Keratinocyte (primary cell): ENCODE data around the gene OR10V1. TPM values are rescaled to one million over a fixed set of nuclear protein-coding genes. Genes with fewer than 3 reads are reported as not detected.

ENCODE experiments used
- DNase-seq: peaks from one replicate; pipeline ENCODE4 v3.0.0-alpha.2; 2011; ENCODE audit warnings: low read depth, missing footprints, low spot score
- FAIRE-seq: peaks from 2 replicates; lab custom pipeline; 2011; peaks lifted over from hg19 to GRCh38; lab: Jason Lieb, UNC
- H2AFZ ChIP-seq: 2 replicates; pipeline ENCODE4 v1.6.0; 2012; ENCODE audit warnings: low read length, control low read depth, inconsistent platforms; ENCODE audit not compliant: control insufficient read depth
- H3K27ac ChIP-seq: 2 replicates; pipeline ENCODE4 v1.5.1; 2011; ENCODE audit warnings: low read length; ENCODE audit not compliant: control insufficient read depth, insufficient read depth
- H3K27me3 ChIP-seq: 3 replicates; pipeline ENCODE4 v1.6.0; 2011; ENCODE audit warnings: low read length; ENCODE audit not compliant: control insufficient read depth, insufficient read depth; ENCODE audit errors: extremely low read depth
- H3K36me3 ChIP-seq, 2 experiments: 2 replicates in 1 of 2; 3 replicates in 1 of 2; pipeline ENCODE4 v1.5.1; 2011; ENCODE audit warnings: low read length in 2 of 2, mild to moderate bottlenecking in 1 of 2; ENCODE audit not compliant: control insufficient read depth in 2 of 2, insufficient read depth in 2 of 2; ENCODE audit errors: extremely low read depth in 1 of 2
- H3K4me1 ChIP-seq: 3 replicates; pipeline ENCODE4 v1.5.1; 2011; ENCODE audit warnings: low read length; ENCODE audit not compliant: control insufficient read depth, insufficient read depth; ENCODE audit errors: extremely low read depth
- H3K4me2 ChIP-seq: 3 replicates; pipeline ENCODE4 v1.6.0; 2011; ENCODE audit warnings: low read depth, low read length; ENCODE audit not compliant: control insufficient read depth, insufficient read depth; ENCODE audit errors: extremely low read depth
- H3K4me3 ChIP-seq, 3 experiments: fragments of 200-600 bp in 1 of 3; sonication (generic) in 1 of 3; 2 replicates in 2 of 3; 3 replicates in 1 of 3; pipeline ENCODE4 v1.5.1; 2011 to 2016; ENCODE audit warnings: low read length in 3 of 3, mild to moderate bottlenecking in 3 of 3, control low read depth in 2 of 3, inconsistent platforms in 1 of 3, low read depth in 1 of 3, mixed read lengths in 1 of 3, mixed run types in 1 of 3, moderate library complexity in 1 of 3; ENCODE audit not compliant: control insufficient read depth in 2 of 3, insufficient read depth in 2 of 3; ENCODE audit errors: extremely low read depth in 1 of 3
- H3K79me2 ChIP-seq: 2 replicates; pipeline ENCODE4 v1.6.0; 2012; ENCODE audit warnings: low read length; ENCODE audit not compliant: control insufficient read depth, insufficient read depth
- H3K9ac ChIP-seq: 3 replicates; pipeline ENCODE4 v1.6.0; 2011; ENCODE audit warnings: low read length; ENCODE audit not compliant: control insufficient read depth, insufficient read depth; ENCODE audit errors: extremely low read depth
- H3K9me1 ChIP-seq: 3 replicates; pipeline ENCODE4 v1.6.0; 2011; ENCODE audit warnings: low read length; ENCODE audit not compliant: control insufficient read depth, insufficient read depth; ENCODE audit errors: extremely low read depth
- H3K9me3 ChIP-seq: 2 replicates; pipeline ENCODE4 v1.5.1; 2012; ENCODE audit warnings: low read depth, low read length; ENCODE audit not compliant: control insufficient read depth
- H4K20me1 ChIP-seq: 3 replicates; pipeline ENCODE4 v1.6.0; 2011; ENCODE audit warnings: low read length; ENCODE audit not compliant: control insufficient read depth, insufficient read depth; ENCODE audit errors: extremely low read depth
- EZH2 ChIP-seq: IDR thresholded peaks from one replicate; pipeline ENCODE4 v1.6.1; 2012; ENCODE audit warnings: inconsistent platforms, mild to moderate bottlenecking, low read length, moderate library complexity
- dilution Hi-C: fragments of 300-500 bp; cut with MboI; formaldehyde crosslinking; loops from one replicate; pipeline ENCODE4 v1.7.0; 2020; ENCODE audit warnings: low sequenced_read_pairs; ENCODE audit not compliant: extremely low pct_ligation_motif_present
- polyA plus RNA-seq, 5 experiments: library from polyadenylated mRNA; depleted of rRNA in 3 of 5; stranded (reverse) in 3 of 5; stranded (forward) in 1 of 5; unstranded in 1 of 5; fragments of >200 nt; gene quantifications; 1 replicate in 1 of 5; 2 replicates in 3 of 5; 3 replicates in 1 of 5; pipeline versions ENCODE4 v1.2.1 to v1.2.3, GENCODE V29; 2011 to 2012; ENCODE audit warnings: missing spikeins in 2 of 5, low read depth in 1 of 5, low replicate concordance in 1 of 5
- TF ChIP-seq, protein P1 (sequence below), 3 experiments: IDR thresholded peaks in 1 of 3; conservative IDR thresholded peaks in 1 of 3; optimal IDR thresholded peaks in 1 of 3; 2 replicates in 2 of 3; 3 replicates in 1 of 3; pipeline versions ENCODE3 to v1.5.1; 2011; ENCODE audit warnings: low read length in 3 of 3, mild to moderate bottlenecking in 3 of 3, moderate library complexity in 2 of 3, control low read depth in 1 of 3, inconsistent platforms in 1 of 3; ENCODE audit not compliant: insufficient read depth in 2 of 3; ENCODE audit errors: extremely low read depth in 1 of 3

Gene OR10V1
- polyA plus RNA-seq, 1 donor (not counting 4 experiments of a cell fraction or from before 2014, with no cell fraction given), result not detected

DNA sequence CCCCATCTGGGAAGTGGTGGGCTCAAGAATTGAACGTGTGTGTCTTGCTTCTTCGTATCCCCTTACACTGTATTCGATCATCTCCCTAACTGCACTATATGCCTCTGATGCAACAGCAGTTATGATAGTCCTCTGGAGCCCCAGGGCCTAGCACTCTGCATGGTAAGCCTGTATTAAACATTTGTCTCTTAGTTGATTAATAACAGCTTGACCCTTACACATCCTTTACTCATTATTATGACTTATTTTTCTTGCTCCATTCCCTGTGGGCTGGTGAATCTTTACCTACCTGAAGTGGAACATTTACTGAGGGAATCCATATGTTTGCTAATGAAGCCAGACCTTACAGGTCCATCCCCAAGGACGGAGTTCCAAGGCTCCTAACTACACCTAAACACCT lies 47.1 kb upstream of the OR10V1 start:
- Histone ChIP-seq H2AFZ (no peak overlapping the region), H3K4me2 (no peak overlapping the region), H3K9me3 (no peaks in the 10 kb centered on the region), H3K27me3 (no peaks in the 10 kb centered on the region), H3K79me2 (peaks cover 96% of the 10 kb centered on the region), H3K4me1 (peaks cover 16% of the 10 kb centered on the region), H3K4me3 (no peak overlapping the region), H3K9me1 (peaks cover 15% of the 10 kb centered on the region), H3K36me3 (peaks cover 16 to 17% of the 10 kb centered on the region in 2 experiments), H4K20me1 (peaks cover 29% of the 10 kb centered on the region), H3K9ac (no peak overlapping the region), H3K27ac (no peak overlapping the region)
- TF ChIP-seq, protein P1, sequence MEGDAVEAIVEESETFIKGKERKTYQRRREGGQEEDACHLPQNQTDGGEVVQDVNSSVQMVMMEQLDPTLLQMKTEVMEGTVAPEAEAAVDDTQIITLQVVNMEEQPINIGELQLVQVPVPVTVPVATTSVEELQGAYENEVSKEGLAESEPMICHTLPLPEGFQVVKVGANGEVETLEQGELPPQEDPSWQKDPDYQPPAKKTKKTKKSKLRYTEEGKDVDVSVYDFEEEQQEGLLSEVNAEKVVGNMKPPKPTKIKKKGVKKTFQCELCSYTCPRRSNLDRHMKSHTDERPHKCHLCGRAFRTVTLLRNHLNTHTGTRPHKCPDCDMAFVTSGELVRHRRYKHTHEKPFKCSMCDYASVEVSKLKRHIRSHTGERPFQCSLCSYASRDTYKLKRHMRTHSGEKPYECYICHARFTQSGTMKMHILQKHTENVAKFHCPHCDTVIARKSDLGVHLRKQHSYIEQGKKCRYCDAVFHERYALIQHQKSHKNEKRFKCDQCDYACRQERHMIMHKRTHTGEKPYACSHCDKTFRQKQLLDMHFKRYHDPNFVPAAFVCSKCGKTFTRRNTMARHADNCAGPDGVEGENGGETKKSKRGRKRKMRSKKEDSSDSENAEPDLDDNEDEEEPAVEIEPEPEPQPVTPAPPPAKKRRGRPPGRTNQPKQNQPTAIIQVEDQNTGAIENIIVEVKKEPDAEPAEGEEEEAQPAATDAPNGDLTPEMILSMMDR (optimal IDR thresholded peaks at IDR 0.05 in 1 of 3, IDR thresholded peaks at IDR 0.05 in 1 of 3, conservative IDR thresholded peaks at IDR 0.05 in 1 of 3; ENCODE audit: extremely low read depth in 1 of 3, insufficient read depth in 2 of 3, low read length in 3 of 3), result no peak
- no peak for TF ChIP-seq EZH2
- FAIRE-seq (no peak), DNase-seq (no peak)
- dilution Hi-C loops, result no loop called here

DNA sequence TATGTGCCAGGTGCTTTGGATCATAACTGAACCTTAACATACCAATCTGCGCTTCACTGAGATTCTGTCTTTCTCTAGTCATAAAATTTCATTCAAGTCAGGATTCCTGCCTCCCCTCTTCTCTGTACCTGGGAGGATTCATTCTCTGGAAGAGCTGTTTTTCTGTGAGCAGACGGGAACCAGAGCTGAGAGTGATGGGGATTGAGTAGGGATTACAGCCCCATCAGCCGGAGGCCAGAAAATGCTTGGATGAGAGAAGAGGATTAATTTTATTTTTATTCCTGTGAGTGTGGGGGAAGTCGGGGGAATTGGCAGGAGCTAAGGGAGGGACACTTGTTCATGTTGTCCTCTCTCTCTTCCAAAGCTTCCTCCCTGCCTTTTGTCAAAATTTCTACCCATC lies 46.3 kb upstream of the OR10V1 start:
- peaks cover 16 to 17% of the 10 kb centered on the region in 2 experiments for H3K36me3 ChIP-seq
- no peak overlapping the region for H3K4me3 ChIP-seq
- H3K4me2 ChIP-seq, result no peak overlapping the region
- no peak for TF ChIP-seq EZH2
- FAIRE-seq (no peak), DNase-seq (no peak)
- H3K9ac ChIP-seq, result no peak overlapping the region
- peaks cover 15% of the 10 kb centered on the region for H3K9me1 ChIP-seq
- peaks cover 89% of the 10 kb centered on the region for H3K79me2 ChIP-seq
- no peak overlapping the region for H3K27ac ChIP-seq
- no peaks in the 10 kb centered on the region for H3K9me3 ChIP-seq
- H3K27me3 ChIP-seq, result no peaks in the 10 kb centered on the region
- peaks cover 29% of the 10 kb centered on the region for H4K20me1 ChIP-seq
- dilution Hi-C loops, result no loop called here
- H3K4me1 ChIP-seq, result peaks cover 16% of the 10 kb centered on the region
- no peak overlapping the region for H2AFZ ChIP-seq
